HG02763 (cell line): ENCODE results near the gene INPP4B.
"Not testable (repeated sequence)": the region's sequence is repeated elsewhere in the genome, so short reads cannot be mapped to it uniquely, and the experiment has no call there.

ENCODE experiments used
- ATAC-seq: cut with Tn5 transposase; IDR thresholded peaks from one replicate; pipeline ENCODE4 v1.9.1; 2021; ENCODE audit warnings: mild to moderate bottlenecking, moderate library complexity; ENCODE audit not compliant: unreplicated experiment

Gene INPP4B

DNA sequence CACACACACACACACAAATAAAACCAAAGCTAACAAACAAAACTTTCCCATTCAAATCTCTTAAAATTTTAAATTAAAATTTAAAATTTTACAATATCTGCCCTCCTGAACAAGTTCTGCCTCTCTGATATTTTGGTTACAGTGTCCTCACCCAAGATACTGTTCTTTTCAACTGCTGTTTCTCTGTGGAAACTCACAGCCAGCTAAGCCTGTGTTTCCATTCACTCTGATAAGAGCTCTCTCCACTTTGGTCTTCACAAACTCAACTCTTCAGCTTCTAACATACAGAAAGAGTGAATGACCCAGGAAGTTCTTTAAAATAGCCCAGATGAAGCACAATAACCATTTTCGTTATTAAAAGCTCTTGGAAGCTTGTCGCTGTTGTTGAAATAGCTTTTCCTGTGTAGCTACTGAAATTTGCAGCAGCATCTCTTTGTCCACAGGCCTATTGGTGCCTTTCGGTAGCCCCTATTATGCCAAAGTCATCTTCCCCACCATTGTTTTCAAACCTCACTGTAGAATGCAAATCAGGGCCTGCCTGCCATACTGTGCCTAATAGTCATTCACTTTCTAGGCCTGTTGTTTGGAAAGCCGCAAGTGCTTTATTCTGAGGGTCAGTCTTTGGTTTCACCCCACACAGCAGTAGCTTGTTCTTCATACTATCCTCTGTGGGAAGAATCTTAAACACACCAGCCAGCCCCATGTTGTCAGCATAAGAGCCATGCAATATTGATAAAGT is 19.4 kb downstream of the INPP4B start:
- ATAC-seq: no peak

- ATAC-seq: no peak
Observed at GRCh38 chr4:142824368-142824767, 21.7 kb downstream of the INPP4B start.

DNA sequence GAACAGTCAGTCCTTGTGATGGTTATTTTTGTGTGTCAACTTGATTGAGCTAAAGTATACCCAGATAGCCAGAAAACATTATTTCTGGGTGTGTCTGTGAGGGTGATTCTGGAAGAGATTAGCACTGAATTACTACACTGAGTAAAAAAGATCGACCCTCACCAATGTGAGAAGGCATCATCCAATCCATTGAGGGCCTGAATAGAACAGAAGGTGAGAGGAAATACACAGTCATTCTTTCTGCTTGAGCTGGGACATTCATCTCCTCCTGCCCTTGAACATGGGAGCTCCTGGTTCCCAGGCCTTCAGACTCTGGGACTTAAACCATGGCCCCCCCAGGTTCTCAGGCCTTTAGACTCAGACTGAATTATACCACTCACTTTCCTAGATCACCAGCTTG is 22.3 kb downstream of the INPP4B start:
- no peak for ATAC-seq

DNA sequence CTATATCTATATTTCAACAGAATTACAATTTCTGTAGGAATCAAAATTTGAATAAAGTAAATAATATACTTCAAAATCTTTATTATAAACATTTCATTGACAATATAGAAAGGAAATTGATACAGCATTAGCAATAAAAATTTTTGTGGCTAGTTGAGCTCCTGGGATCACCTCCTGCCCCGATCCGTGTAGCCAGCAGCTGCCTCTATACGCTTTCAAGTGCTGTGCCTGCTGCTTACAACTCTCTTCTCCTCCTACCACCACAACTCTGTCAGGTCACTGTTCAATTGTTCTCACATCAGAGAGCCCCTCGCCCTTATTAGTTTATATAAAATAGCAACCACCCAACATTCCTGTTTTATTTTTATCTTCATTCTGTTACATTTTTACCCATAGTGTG is 27.6 kb downstream of the INPP4B start:
- ATAC-seq: no peak

DNA sequence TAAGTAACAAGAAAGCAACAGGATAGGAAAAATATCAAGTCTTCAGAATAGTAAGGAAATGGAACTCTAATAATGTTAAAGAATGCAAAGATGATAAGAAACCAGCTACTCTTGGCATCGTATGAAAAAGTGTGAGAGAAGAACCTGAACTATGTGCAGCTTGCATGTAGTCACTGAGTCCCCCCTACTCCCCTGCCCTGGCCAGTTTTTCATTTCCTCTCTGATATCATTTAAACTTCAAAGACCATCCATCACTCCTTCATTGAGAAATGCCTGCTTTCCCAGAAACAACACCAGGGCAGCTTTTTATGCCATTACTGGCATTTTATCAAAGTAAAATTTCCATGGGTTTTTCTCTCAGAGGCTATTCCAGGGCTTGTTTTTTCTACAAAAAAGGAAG is 28.1 kb downstream of the INPP4B start:
- no peak for ATAC-seq

GRCh38 chr4:142817442-142817841 is 28.7 kb downstream of the INPP4B start:
- ATAC-seq: no peak

GRCh38 chr4:142815834-142816233 is 30.3 kb downstream of the INPP4B start:
- no peak for ATAC-seq

GRCh38 chr4:142813388-142813787 is 32.7 kb downstream of the INPP4B start:
- no peak for ATAC-seq

DNA sequence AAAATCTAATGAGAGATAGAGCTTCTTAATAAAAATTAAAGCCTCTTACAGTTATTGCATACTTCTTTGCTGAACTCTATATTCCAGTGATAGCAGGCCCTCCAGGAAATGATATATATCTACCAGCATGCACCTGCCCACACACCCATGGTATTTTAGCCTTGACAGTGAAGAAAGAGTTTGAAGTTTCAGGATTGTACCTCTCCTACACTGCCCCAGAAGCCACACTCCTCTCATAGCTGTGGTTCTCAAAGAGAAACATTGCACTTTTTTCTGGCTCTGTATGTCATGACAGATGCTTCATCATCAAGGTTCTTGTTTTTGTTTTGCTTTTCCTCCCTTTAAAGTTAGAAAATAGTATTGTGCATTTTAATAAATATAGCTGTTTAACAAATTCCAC is 34.0 kb downstream of the INPP4B start:
- ATAC-seq: no peak

DNA sequence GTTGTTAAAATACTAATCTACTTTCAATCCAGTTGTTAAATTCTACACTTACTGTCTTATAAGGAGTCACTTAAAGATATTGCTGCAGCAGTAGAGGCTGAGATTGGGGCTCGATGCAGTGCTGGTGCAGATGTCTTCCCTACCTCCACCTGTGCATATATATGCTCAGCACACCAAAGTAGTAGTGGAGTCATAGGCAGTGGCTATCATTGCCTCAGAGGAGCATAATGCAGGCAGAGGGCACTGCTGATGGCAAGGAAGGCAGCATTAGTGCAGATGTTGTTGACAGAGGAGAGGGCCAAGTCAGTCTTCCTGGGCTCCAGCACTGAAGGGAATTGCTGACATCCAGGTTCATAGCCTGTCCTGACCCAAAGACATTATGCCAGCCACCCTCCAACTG is 35.1 kb downstream of the INPP4B start:
- ATAC-seq: no peak

- ATAC-seq: no peak
Observed at GRCh38 chr4:142809559-142809958, 36.5 kb downstream of the INPP4B start.

- ATAC-seq: not testable (repeated sequence)
Observed at GRCh38 chr4:142803879-142804278, 42.2 kb downstream of the INPP4B start.

DNA sequence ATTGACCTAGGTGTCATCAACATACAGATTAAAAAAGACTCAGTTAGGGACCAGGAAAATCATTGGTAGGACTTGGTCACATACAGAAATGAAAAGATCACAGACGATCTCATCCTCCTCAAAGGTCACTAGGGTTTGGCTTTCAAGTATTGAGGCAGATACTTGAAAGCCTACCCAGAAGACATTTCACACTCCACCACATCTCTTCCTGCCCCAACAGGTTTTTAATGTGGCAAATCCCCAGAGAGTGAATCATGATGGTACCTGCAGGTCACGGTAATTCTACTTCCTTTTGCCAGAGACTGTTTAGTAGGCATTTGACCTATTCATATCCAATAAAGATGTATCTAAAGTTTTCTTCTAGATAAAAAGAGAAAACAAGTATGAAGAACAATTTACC is 44.1 kb downstream of the INPP4B start:
- no peak for ATAC-seq

DNA sequence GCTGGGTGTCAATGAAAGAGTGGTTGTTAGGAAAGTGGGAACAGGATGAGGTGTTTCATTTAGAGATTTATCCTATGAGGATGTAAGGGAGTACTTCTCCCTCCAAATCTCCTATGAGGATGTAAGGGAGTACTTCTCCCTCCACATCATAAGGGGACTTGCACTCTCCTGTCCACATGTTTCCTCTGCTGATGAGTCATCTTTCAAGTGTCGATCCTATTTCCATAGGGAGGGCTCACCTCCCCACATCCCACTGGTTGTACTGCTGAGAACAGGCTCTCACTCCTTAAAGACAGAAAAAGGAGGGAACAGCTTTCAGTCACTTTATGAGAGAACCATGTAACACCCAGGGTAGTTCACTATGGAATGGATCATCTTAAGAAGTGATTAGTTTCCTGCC is 65.0 kb downstream of the INPP4B start:
- ATAC-seq: no peak

DNA sequence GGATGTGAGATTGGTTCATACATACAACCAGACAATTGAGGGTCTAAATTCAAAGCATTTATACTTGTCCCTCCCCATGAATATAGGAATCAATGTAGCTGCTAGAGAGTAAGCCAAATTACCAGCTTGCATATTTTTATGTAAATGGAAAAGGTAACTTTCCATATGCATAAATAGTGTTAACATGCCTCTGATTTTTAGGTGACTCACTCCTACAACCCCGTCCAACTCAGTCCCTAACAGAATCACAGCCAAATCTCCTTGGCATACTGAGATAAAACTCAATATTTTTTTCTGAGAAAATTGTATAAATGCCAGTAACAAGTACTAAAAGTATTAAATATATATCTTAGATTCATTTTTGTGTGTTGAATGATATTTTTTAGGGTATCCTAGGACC is 67.2 kb downstream of the INPP4B start:
- ATAC-seq: no peak

DNA sequence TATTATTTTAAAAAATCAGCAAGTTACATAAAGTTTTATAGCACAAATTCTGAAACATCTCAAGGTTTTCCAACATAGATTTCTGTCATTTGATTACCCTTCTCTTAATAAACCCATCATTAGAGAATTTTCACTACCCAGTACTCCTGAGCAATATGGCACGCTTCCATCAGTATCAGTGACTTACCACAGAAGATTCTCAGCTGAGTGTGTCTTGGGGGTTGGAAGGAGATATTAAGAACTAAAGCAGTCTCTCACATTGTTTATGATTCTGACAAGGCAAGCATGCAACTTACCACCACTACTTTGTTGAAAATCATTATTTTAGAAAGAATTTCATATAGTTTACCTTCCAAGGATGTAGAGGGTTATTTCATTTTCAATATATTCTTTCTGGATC is 67.7 kb downstream of the INPP4B start:
- ATAC-seq: no peak

DNA sequence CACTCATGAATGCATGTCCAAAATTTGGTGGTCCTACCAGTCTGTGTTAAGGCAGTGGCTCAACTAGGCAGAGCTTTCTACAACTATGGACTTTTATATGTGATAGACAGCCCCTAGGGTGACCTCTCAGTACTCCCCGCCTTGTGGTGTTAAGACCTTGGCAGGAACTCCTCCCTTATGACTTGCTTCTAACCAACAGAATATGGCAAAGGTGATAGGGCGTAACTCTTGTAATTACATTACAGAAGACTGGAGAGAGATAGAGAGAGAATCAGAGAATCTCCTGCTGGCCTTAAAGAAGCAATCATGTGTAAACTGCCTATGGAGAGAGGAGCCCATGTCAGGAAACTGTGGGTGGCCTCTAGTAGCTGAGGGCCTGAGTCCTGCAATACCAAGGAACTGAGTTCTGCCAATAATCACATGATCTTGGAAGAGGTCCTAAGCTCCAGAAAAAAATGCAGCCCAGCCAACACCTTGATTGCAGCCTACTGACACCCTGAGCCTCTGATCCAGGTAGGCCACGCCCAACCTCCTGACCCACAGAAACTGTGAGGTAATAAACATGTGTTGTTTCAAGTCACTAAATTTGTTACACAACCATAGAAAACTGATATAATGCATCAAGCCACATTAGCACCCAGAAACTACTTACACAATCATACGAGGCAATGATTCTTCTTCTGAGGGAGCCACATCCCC is 68.9 kb downstream of the INPP4B start:
- no peak for ATAC-seq

- ATAC-seq: no peak
Observed at GRCh38 chr4:142776026-142776425, 70.1 kb downstream of the INPP4B start.

DNA sequence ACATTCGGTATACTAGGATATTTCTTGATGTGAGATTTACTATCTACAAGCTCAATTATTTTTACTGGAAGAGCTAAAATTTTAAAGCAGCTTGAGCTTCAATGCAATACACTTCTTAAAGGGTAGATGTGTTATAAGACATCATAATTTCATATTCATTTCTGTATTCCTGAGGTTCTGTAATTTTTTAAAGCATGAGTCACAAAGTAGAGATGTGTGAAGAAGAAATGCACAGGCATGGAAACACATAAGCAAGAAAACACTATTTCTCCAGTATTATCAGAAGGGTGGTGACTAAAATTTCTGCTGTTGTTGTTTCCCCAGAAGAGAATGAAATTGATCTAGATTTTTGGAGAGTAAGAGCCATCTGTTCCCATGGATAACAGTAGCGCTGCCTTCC is 72.6 kb downstream of the INPP4B start:
- ATAC-seq: no peak

DNA sequence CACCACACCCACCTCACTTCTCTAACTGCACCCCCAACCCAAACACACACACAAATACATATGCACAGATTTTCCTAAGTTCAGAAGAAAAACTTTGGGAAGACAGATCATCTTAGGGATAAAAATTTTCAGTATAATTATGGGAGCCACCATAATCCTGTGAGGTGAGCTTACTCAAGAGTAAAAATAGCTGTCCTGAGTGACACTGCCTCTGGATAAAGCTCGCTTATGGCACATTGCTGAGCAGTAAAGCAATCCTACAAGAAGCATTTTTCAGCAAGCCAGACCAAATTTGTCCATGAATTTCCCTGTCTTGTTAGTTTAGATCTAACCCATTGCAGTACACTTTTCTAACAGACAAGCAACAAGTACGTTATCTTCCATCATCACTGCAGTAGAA is 83.8 kb downstream of the INPP4B start:
- ATAC-seq: no peak

DNA sequence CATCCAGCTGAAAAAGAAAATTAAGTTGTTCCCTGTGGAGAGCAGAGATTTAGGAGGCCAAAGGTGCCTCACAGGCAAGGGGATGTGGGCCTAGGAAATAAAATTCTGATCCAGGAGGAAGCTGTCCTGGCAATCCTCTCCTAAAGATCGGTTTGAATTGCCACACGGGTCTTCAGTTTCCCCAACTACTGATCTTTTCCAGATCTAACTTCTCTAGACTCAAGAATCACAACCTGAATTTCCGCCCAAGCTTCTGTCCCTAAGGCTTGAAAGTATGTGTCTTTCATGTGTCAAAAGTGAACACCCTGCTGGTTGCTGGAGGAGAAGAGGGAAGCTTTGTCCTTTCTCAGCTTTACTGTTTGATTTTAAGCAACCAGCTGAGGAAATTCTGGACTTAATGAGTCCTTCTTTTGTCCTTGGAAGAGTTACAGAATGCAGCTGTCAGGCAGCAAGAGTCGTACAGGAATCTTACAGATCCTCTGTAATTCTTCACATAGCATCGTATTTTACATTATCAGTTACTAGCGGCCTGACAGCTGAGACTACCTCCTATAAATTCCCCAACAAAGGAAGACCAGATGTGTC is 93.8 kb downstream of the INPP4B start:
- ATAC-seq: no peak

GRCh38 chr4:142743121-142743825 is 102.8 kb downstream of the INPP4B start:
- ATAC-seq: no peak
